Cerebellar nuclear complex (tissue), 1 donor: ENCODE data around the gene ZNF217.
A peak's percentile ranks its signal among the peaks of the same experiment; 100 is the strongest.
"Not testable (repeated sequence)": the region's sequence is repeated elsewhere in the genome, so short reads cannot be mapped to it uniquely, and the experiment has no call there.

Source experiments
- DNase-seq, 2 experiments: peaks; one replicate each; lab custom pipeline; 2025; lab: John Stamatoyannopoulos, UW

The ZNF217 gene

GRCh38 chr20:53598140-53599043, 4.8 kb upstream of the ZNF217 start:
- DNase-seq, result no peak

GRCh38 chr20:53597521-53598120, 4.0 kb upstream of the ZNF217 start:
- no peak for DNase-seq

GRCh38 chr20:53597030-53597482, 3.4 kb upstream of the ZNF217 start:
- DNase-seq, result no peak

GRCh38 chr20:53596189-53597001, 2.8 kb upstream of the ZNF217 start:
- not testable (repeated sequence) for DNase-seq

GRCh38 chr20:53595742-53596141, 2.1 kb upstream of the ZNF217 start:
- not testable (repeated sequence) for DNase-seq

- DNase-seq, result no peak
These were observed 1.4 kb upstream of the ZNF217 start for GRCh38 chr20:53595018-53595378.

GRCh38 chr20:53594068-53595017, 704 bp upstream of the ZNF217 start:
- peak in 1 of 2 experiments; percentile 43 for DNase-seq

- no peak for DNase-seq
These were observed 610 bp downstream of the ZNF217 start for GRCh38 chr20:53592992-53593465.

GRCh38 chr20:53592454-53592991, 1.1 kb downstream of the ZNF217 start:
- DNase-seq, result not testable (repeated sequence)

GRCh38 chr20:53591941-53592441, 1.6 kb downstream of the ZNF217 start:
- DNase-seq, result not testable (repeated sequence)

GRCh38 chr20:53591206-53591741, 2.4 kb downstream of the ZNF217 start:
- not testable (repeated sequence) for DNase-seq

GRCh38 chr20:53590608-53591007, 3.0 kb downstream of the ZNF217 start:
- not testable (repeated sequence) for DNase-seq

- not testable (repeated sequence) for DNase-seq
These were observed 3.5 kb downstream of the ZNF217 start for GRCh38 chr20:53590122-53590521.

GRCh38 chr20:53589321-53590065, 4.1 kb downstream of the ZNF217 start:
- DNase-seq, result not testable (repeated sequence)

- DNase-seq, result not testable (repeated sequence)
These were observed 6.4 kb downstream of the ZNF217 start for GRCh38 chr20:53587157-53587703.

- no peak for DNase-seq
These were observed 7.0 kb downstream of the ZNF217 start for GRCh38 chr20:53586640-53587039.

GRCh38 chr20:53585910-53586309, 7.7 kb downstream of the ZNF217 start:
- not testable (repeated sequence) for DNase-seq

- DNase-seq, result not testable (repeated sequence)
These were observed 8.6 kb downstream of the ZNF217 start for GRCh38 chr20:53585004-53585569.

GRCh38 chr20:53584550-53584913, 9.1 kb downstream of the ZNF217 start:
- DNase-seq, result not testable (repeated sequence)
